Frontal cortex (tissue), 4 donors: ENCODE measurements around the gene PSMB3. TPM values are rescaled to one million over a fixed set of nuclear protein-coding genes. Genes with fewer than 3 reads are reported as not detected.

Experiments used
- DNase-seq, 2 donors: peaks; one replicate each; pipeline ENCODE4 v3.0.0; 2012; ENCODE audit warnings: low spot score in 2 of 2
- FAIRE-seq: peaks from 2 replicates; lab custom pipeline; 2012; peaks lifted over from hg19 to GRCh38; lab: Jason Lieb, UNC
- total RNA-seq: library from RNA; depleted of rRNA; stranded (reverse); fragments of >200 nt; gene quantifications from one replicate; pipeline ENCODE4 v1.2.3, GENCODE V29; 2014
- donor health status: control.
- donor health status: control.
- donor health status: control.

Gene PSMB3
- total RNA-seq, 1 donor from 2014 or later = 196 TPM

- DNase-seq = no peak
- FAIRE-seq = no peak
Measured at GRCh38 chr17:38746849-38747462, 5.6 kb upstream of the PSMB3 start.

- DNase-seq (peak; percentile 32 to 58), FAIRE-seq (no peak)
Measured at GRCh38 chr17:38747463-38748148, 4.9 kb upstream of the PSMB3 start.

- DNase-seq (peak; percentile 75), FAIRE-seq (no peak)
Measured at GRCh38 chr17:38748149-38748891, 4.2 kb upstream of the PSMB3 start, which contains the start of gene PCGF2. Gene PCGF2, minus strand, starts transcription at chr17:38748336. Its CDS starts 7,934 bp downstream, at chr17:38740402.

DNA sequence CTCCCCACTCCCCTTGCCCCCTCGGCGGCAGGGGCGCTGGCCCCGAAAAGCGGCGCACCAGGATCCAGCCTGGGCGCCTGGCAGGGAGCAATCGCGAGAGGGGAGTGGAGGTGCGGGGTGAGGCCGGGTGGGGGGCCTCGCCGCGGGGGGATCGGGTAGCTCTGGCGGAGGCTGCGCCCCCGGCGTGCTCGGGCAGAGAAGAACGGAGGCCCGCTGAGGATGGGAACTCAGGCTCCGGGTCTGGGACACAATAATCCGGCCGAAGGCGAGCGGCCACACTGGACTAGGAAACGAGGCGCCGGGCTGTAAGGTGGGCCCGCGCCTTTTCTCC lies 3.7 kb upstream of the PSMB3 start:
- DNase-seq (peak in 1 of 2 donors; percentile 22), FAIRE-seq (no peak)

GRCh38 chr17:38749223-38750043 lies 3.1 kb upstream of the PSMB3 start:
- peak in 1 of 2 donors; percentile 36 for DNase-seq
- FAIRE-seq = no peak

GRCh38 chr17:38750044-38750311 lies 2.6 kb upstream of the PSMB3 start:
- DNase-seq = no peak

GRCh38 chr17:38750312-38751121 lies 2.0 kb upstream of the PSMB3 start:
- FAIRE-seq = no peak
- no peak for DNase-seq

More at GRCh38 chr17:38750044-38750311, 2.6 kb upstream of the PSMB3 start:
- no peak for FAIRE-seq

DNA sequence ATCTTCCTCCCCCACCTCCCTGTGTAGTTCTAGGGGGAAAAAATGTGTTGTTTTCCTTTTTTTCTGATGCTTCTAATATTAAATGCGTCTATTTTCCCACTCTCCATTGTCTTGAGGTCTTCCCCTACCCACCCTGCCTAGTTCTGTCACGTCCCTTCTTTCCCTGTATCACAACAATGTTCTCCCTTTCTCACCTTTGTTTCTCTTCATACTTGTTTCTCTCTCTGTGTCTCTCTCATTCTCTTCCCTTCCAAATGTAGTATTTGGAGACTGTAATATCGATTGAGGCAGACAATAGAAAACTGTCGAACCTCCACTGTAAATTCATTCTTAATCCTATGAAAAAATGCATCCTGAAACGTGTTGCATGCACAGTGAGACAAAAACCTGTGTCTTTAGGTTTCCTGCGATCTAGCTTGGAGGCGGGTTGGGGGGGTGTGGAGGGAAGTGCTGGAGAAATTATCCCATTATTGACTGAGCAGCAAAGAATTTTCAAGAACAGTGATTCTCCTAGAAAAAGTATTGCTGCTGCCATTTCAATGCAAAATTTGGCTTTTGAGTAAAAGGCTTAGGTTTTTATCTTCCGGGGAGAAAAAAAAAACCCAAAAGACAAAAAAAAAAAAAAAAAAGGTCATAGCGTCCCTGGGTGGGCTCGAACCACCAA lies 1.3 kb upstream of the PSMB3 start:
- FAIRE-seq (no peak), DNase-seq (no peak)

- FAIRE-seq = no peak
- peak; percentile 55 to 58 for DNase-seq
Measured at GRCh38 chr17:38751808-38752307, 683 bp upstream of the PSMB3 start.

GRCh38 chr17:38753071-38753506 lies 548 bp downstream of the PSMB3 start:
- no peak for FAIRE-seq
- DNase-seq = no peak

DNA sequence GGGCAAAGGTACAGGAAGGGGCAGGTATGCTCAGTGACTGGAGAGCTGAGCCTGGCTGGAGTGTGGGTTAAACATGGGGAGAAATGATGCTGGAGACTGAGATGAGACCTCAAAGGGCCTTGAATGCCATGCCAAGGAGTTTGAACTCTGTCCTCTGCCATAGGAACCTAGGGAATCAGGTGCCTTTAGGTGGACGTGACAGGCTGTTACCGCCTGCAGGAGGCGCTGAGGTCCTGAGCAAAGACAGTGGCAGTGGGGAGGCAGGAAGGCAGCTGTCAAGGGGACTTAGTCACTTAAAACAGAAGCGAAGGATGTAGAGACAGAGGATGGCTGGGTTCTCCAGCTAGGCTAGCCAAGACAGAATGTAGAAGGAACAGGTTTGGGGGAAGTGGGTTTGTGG lies 9.1 kb downstream of the PSMB3 start:
- FAIRE-seq (no peak), DNase-seq (no peak)

GRCh38 chr17:38762231-38762630 lies 9.7 kb downstream of the PSMB3 start:
- FAIRE-seq (no peak), DNase-seq (no peak)

- FAIRE-seq = no peak
Measured at GRCh38 chr17:38766341-38766740, 13.8 kb downstream of the PSMB3 start.

DNA sequence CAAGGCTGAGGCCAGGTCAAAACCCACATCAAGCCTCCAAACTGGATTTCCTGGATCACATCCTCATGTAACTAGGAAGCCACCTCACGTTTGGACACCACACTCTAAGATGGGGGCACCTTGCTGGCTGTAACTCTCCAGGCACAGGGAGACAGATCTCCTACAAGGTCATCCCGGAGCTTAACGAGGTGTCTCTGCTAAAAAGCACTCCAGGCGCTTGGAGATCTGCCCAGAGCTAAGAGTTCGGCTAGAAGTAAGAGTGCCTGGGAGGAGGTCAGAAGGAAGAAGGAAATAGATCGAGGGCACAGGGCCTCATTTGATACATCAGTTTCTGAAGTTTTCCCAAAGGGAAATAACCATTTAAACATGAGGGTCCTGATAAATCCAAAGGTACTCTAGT lies 15.9 kb downstream of the PSMB3 start:
- DNase-seq = no peak
- FAIRE-seq = no peak

More at GRCh38 chr17:38766341-38766740, 13.8 kb downstream of the PSMB3 start:
- DNase-seq = no peak

DNA sequence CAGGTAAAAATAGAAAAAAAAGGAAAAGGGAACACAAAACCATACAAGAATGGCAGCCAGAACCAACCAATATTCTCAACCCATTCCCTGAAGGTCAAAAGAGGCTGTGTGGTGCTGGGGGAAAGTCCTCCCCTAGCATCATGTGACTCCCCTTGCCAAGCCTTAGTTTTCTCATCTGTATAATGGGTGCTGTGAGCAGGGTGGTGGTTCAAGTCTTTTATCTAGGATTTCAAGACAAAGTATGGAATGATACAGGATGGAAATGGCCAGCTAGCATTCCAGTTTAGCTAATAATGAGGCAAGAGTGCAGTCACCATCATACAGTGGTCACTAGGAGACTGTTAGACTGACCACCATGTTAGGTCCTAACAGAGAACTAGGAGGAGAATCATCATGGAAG lies 20.7 kb downstream of the PSMB3 start:
- no peak for DNase-seq
- FAIRE-seq = no peak

DNA sequence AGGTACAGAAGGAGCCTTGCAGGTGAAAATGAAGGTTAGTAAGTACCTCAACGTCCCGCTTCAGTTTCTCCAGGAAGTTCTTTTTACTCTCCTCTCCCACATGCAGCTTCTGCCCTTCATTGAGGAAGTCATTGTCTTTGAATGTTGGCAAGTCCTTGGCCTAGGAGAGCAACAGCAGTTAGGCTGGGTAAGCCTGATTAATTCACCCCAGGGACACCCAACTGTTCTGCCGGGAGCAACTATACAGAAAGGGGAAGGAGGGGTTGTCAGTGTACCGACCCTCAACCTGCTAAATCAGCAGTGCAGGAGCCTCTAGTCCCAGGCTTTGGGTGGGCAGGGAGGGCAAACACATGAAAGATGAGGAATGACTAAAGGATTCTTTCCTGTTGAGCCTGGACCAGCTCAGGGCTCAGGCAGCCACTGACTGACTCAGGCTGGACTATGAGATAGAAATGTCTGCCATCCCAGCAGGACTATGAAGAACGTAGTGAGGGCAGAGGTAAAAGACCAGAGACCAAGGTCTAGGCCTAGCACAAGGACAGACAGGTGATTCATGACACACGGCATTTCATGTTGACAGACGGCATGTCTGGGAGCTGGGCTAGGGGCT lies 25.2 kb downstream of the PSMB3 start:
- FAIRE-seq (no peak), DNase-seq (no peak)

DNA sequence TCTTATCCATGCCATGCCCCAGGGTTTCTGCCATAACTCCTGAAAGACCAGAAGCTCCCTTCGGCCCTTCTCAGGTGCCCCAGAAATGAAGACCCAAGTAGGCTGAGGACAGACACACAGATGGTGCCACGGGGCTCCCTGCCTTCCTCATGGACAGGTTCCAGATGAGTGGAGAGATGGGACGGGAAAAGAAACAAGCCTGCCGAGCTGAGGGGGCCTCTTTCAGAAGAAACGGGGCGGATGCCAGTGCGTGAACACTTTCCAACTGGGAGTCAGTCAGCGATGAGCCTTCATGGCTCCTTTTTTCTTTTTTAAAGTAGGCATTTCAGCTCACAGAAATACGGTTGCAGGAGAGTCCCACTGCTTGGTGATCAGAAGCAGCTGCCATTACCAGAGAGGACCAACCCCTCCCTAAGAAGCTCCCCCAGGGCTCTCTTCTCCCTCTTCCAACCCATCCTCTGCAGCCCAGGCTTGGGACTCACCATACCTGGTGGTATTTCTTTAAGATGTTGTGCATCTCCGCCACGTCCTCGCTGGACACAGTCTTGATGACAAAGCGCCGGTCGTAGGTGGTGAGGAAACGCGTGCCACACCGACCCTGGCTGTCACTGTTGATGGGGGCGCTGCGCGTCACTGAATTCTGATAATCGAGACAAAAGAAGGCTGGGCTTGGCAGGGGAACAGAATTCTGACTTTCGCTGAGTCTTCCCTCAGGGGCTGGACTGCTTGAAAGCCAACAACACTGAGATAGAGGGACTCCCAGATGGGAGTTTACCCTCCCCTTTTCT lies 27.6 kb downstream of the PSMB3 start:
- FAIRE-seq = no peak
- DNase-seq = no peak

GRCh38 chr17:38783227-38783626 lies 30.7 kb downstream of the PSMB3 start:
- FAIRE-seq (no peak), DNase-seq (no peak)
